Effector memory CD4-positive, alpha-beta T cell (primary cell): ENCODE results near the gene WDFY4.

ENCODE experiments used
- DNase-seq, 3 donors: peaks; one replicate each; pipeline ENCODE4 v3.0.0-alpha.2; 2020
- H3K27ac ChIP-seq: 2 replicates; pipeline ENCODE4 v1.7.0; 2013; ENCODE audit warnings: mild to moderate bottlenecking, low read length, moderate library complexity; ENCODE audit not compliant: insufficient read depth, poor library complexity, severe bottlenecking
- H3K27me3 ChIP-seq: replicated peaks from 2 replicates; pipeline ENCODE4 v1.7.0; 2013; ENCODE audit warnings: mild to moderate bottlenecking, low read length; ENCODE audit not compliant: insufficient read depth, control insufficient read depth, poor library complexity, severe bottlenecking
- H3K36me3 ChIP-seq: 2 replicates; pipeline ENCODE4 v1.7.0; 2013; ENCODE audit warnings: mild to moderate bottlenecking, low read length, moderate library complexity; ENCODE audit not compliant: control insufficient read depth, insufficient read depth
- H3K4me1 ChIP-seq: 2 replicates; pipeline ENCODE4 v1.7.0; 2013; ENCODE audit warnings: low read length, mild to moderate bottlenecking; ENCODE audit not compliant: control insufficient read depth, insufficient read depth, poor library complexity, severe bottlenecking
- H3K4me3 ChIP-seq: 2 replicates; pipeline ENCODE4 v1.7.0; 2013; ENCODE audit warnings: low read length, low read depth, mild to moderate bottlenecking; ENCODE audit not compliant: insufficient read depth, poor library complexity, severe bottlenecking
- H3K9me3 ChIP-seq: 2 replicates; pipeline ENCODE4 v1.7.0; 2013; ENCODE audit warnings: mild to moderate bottlenecking, low read length, moderate library complexity; ENCODE audit not compliant: control insufficient read depth

The WDFY4 gene

GRCh38 chr10:48767373-48768143 lies 82.9 kb downstream of the WDFY4 start:
- DNase-seq: no peak
- H3K27me3 ChIP-seq: no peaks in the 10 kb centered on the region
- H3K4me3 ChIP-seq: no peak overlapping the region
- H3K4me1 ChIP-seq: no peaks in the 10 kb centered on the region
- no peak overlapping the region for H3K27ac ChIP-seq
- H3K9me3 ChIP-seq: no peaks in the 10 kb centered on the region
- no peaks in the 10 kb centered on the region for H3K36me3 ChIP-seq

GRCh38 chr10:48768144-48768766 lies 83.6 kb downstream of the WDFY4 start:
- H3K36me3 ChIP-seq: no peaks in the 10 kb centered on the region
- H3K4me1 ChIP-seq: no peaks in the 10 kb centered on the region
- no peak overlapping the region for H3K4me3 ChIP-seq
- H3K9me3 ChIP-seq: no peaks in the 10 kb centered on the region
- no peak for DNase-seq
- no peaks in the 10 kb centered on the region for H3K27me3 ChIP-seq
- no peak overlapping the region for H3K27ac ChIP-seq

DNA sequence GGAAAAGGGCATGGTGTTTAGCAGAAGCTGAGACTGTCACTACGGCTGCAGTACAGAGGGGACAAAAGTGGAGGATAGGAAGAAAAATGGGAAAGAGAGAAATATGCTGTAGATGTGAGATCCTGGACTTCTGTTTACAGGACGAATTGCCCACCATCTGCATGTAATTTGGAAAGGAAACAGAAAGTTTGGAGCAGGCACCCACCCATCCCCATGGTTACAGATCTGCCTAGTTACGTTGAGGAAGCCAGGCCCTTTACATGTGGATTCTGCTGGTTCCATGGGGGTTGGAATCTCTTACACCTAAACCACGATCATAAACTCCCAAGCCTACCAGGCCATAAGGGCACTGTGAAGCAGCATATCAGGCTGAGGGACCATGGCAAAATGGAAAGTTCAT lies 84.3 kb downstream of the WDFY4 start:
- Histone ChIP-seq H3K27ac (no peak overlapping the region), H3K9me3 (no peaks in the 10 kb centered on the region), H3K4me1 (no peaks in the 10 kb centered on the region), H3K27me3 (no peaks in the 10 kb centered on the region), H3K36me3 (no peaks in the 10 kb centered on the region), H3K4me3 (no peak overlapping the region)
- DNase-seq: no peak

- H3K36me3 ChIP-seq: no peaks in the 10 kb centered on the region
- DNase-seq: no peak
- H3K27ac ChIP-seq: no peak overlapping the region
- H3K9me3 ChIP-seq: no peaks in the 10 kb centered on the region
- no peak overlapping the region for H3K4me3 ChIP-seq
- no peaks in the 10 kb centered on the region for H3K4me1 ChIP-seq
- no peaks in the 10 kb centered on the region for H3K27me3 ChIP-seq
Observed at GRCh38 chr10:48769706-48770435, 85.2 kb downstream of the WDFY4 start.

GRCh38 chr10:48770561-48771089 lies 86.0 kb downstream of the WDFY4 start:
- Histone ChIP-seq H3K4me1 (no peaks in the 10 kb centered on the region), H3K36me3 (no peaks in the 10 kb centered on the region), H3K27me3 (no peaks in the 10 kb centered on the region), H3K4me3 (no peak overlapping the region), H3K27ac (no peak overlapping the region), H3K9me3 (no peaks in the 10 kb centered on the region)
- DNase-seq: no peak

DNA sequence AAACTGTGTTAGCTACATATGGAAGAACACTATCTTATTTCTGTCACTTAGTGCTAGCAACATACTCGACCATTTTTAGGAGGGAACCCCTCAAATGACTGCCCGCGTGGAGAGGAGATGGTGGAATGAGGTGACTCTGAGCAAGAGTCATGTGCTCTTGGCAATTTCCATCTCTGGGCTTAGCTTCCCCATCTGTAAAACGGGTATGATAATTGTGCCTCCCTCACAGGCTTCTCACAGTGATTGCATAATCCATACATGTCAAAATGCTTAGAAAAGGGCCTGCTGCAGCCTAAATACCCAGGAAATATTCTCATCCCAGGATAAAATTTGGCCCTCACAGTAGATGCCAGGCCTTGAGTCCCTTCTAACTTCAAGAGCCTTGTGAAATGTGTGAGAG lies 86.6 kb downstream of the WDFY4 start:
- H3K27ac ChIP-seq: no peak overlapping the region
- no peaks in the 10 kb centered on the region for H3K9me3 ChIP-seq
- H3K36me3 ChIP-seq: no peaks in the 10 kb centered on the region
- DNase-seq: no peak
- H3K4me1 ChIP-seq: no peaks in the 10 kb centered on the region
- H3K27me3 ChIP-seq: no peaks in the 10 kb centered on the region
- H3K4me3 ChIP-seq: no peak overlapping the region

DNA sequence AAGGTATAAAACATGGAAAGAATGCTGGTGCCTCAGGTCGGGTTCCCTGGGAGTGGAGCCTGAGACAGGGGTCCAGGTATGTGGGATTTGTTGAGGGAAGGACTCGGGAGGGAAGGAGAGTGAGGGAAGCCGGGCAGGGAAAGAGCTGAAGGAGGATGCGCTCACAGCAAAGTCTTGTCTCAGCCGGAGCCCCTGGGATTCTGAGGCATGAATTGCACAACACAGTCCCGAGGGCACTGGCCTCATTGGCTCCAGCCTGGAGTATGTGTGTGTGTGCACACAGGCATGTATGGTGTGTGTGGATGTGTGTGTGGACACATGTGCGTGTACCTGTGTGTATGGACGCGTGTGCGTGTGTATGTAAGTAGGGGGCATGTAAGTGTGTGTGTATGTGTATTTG lies 87.4 kb downstream of the WDFY4 start:
- H3K27me3 ChIP-seq: no peaks in the 10 kb centered on the region
- no peaks in the 10 kb centered on the region for H3K9me3 ChIP-seq
- no peaks in the 10 kb centered on the region for H3K36me3 ChIP-seq
- no peaks in the 10 kb centered on the region for H3K4me1 ChIP-seq
- H3K27ac ChIP-seq: no peak overlapping the region
- no peak overlapping the region for H3K4me3 ChIP-seq
- no peak for DNase-seq

GRCh38 chr10:48773580-48773979 lies 88.9 kb downstream of the WDFY4 start:
- Histone ChIP-seq H3K27me3 (no peaks in the 10 kb centered on the region), H3K27ac (no peak overlapping the region), H3K36me3 (no peaks in the 10 kb centered on the region), H3K4me3 (no peak overlapping the region), H3K9me3 (no peaks in the 10 kb centered on the region), H3K4me1 (no peaks in the 10 kb centered on the region)
- no peak for DNase-seq

GRCh38 chr10:48774416-48775205 lies 89.9 kb downstream of the WDFY4 start:
- Histone ChIP-seq H3K4me1 (no peaks in the 10 kb centered on the region), H3K36me3 (no peaks in the 10 kb centered on the region), H3K27me3 (no peaks in the 10 kb centered on the region), H3K4me3 (no peak overlapping the region), H3K9me3 (no peaks in the 10 kb centered on the region), H3K27ac (no peak overlapping the region)
- DNase-seq: no peak
